GM10248 (cell line): ENCODE measurements around the gene ARHGEF17.

ENCODE experiments used
- CTCF ChIA-PET: fragments of 300-600 bp; sonication (Branson Sonifier 250); formaldehyde crosslinking; extraction: SDS; loops from one replicate; lab custom pipeline; 2021; ENCODE audit warnings: antibody characterized with exemption; lab: Yijun Ruan, JAX
- POLR2A ChIA-PET: fragments of 350-650 bp; sonication (Branson Sonifier 250); formaldehyde crosslinking; extraction: SDS; loops from one replicate; lab custom pipeline; 2020; ENCODE audit warnings: antibody characterized with exemption; lab: Yijun Ruan, JAX
- DNase-seq: peaks from one replicate; pipeline ENCODE4 v3.0.0; 2012; ENCODE audit errors: extremely low spot score
- TF ChIP-seq, protein P1 (sequence below): IDR thresholded peaks from 2 replicates; pipeline ENCODE4 v1.5.1; 2012; ENCODE audit warnings: mild to moderate bottlenecking, low read depth; ENCODE audit errors: extremely low read depth, missing control alignments, control extremely low read depth

Gene ARHGEF17

DNA sequence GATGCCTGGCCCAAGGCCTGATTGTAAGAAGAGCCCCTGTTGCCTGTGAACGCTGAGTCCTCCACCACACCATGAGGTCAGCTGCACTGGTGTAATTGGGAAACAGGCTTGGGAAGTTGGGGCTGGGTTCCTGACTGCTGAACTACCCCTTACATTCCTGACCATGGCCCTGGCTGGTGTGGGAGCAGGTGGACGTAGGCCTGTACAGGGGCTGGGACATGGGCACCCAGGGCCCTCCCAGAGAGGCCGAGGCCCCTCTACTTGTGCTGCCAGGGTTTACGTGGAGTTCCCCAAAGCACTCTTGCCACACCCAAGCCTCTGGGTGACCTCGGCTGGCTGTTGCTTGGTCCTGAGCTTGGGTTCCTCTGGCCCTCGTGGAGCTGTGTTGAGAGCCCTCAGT lies 73.5 kb downstream of the ARHGEF17 start:
- ChIA-PET CTCF (interaction anchor here (1.1 to 6.1 kb wide), 3 partner anchors 31 to 282 kb away, joined by 3 to 50 read pairs (median 4); no protein-coding TSS in a partner anchor), POLR2A (no interaction called here)
- TF ChIP-seq, protein P1, sequence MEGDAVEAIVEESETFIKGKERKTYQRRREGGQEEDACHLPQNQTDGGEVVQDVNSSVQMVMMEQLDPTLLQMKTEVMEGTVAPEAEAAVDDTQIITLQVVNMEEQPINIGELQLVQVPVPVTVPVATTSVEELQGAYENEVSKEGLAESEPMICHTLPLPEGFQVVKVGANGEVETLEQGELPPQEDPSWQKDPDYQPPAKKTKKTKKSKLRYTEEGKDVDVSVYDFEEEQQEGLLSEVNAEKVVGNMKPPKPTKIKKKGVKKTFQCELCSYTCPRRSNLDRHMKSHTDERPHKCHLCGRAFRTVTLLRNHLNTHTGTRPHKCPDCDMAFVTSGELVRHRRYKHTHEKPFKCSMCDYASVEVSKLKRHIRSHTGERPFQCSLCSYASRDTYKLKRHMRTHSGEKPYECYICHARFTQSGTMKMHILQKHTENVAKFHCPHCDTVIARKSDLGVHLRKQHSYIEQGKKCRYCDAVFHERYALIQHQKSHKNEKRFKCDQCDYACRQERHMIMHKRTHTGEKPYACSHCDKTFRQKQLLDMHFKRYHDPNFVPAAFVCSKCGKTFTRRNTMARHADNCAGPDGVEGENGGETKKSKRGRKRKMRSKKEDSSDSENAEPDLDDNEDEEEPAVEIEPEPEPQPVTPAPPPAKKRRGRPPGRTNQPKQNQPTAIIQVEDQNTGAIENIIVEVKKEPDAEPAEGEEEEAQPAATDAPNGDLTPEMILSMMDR = no peak
- DNase-seq = no peak

DNA sequence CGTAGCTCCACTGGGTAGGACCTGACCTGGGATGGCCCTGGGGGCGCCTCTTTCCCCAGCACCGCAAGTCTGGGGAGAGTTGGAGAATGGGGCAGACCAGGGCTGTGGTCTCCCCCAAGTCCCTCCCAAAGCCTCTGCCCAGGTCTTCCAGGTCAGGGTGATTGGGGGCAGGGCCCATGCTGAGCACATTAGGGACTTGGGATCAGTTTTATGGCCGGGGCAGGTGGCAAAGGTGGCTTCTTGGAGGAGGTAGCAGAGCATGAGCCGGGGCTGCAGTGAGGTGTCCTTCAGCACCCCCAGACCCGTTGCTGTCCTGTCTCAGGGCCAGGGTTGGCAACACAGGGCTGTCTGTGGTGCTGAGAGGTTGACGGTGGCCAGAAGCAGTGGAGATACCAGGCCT lies 74.1 kb downstream of the ARHGEF17 start:
- no peak for DNase-seq
- TF ChIP-seq, protein P1 = no peak
- POLR2A ChIA-PET = no interaction called here
- CTCF ChIA-PET = interaction anchor here (2.2 to 6.1 kb wide), 3 partner anchors 8 to 75 kb away, joined by 4 to 50 read pairs (median 10); no protein-coding TSS in a partner anchor

DNA sequence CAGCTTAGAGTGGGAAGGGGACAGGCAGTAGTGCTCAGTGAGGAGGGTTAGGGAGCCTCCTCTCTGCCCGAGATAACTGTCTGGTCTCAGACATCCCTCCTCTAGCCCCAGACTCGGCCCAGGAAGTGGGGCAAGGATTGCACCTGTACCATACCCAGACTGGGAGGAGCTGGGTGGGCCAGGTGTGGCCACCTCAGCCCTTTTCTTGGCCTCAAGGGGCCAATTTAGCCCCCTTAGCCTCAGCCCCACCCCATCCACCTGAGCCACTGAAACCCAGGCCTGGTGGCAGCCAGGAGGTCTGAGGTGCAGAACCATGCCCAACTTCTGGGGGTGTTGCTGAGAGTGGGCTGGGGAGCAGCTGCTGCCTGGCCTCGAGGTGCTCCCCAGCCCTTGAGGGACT lies 74.7 kb downstream of the ARHGEF17 start:
- TF ChIP-seq, protein P1 = no peak
- ChIA-PET CTCF (interaction anchor here (0.8 to 6.1 kb wide), 9 partner anchors 8 to 278 kb away, joined by 4 to 50 read pairs (median 10); no protein-coding TSS in a partner anchor), POLR2A (no interaction called here)
- no peak for DNase-seq

DNA sequence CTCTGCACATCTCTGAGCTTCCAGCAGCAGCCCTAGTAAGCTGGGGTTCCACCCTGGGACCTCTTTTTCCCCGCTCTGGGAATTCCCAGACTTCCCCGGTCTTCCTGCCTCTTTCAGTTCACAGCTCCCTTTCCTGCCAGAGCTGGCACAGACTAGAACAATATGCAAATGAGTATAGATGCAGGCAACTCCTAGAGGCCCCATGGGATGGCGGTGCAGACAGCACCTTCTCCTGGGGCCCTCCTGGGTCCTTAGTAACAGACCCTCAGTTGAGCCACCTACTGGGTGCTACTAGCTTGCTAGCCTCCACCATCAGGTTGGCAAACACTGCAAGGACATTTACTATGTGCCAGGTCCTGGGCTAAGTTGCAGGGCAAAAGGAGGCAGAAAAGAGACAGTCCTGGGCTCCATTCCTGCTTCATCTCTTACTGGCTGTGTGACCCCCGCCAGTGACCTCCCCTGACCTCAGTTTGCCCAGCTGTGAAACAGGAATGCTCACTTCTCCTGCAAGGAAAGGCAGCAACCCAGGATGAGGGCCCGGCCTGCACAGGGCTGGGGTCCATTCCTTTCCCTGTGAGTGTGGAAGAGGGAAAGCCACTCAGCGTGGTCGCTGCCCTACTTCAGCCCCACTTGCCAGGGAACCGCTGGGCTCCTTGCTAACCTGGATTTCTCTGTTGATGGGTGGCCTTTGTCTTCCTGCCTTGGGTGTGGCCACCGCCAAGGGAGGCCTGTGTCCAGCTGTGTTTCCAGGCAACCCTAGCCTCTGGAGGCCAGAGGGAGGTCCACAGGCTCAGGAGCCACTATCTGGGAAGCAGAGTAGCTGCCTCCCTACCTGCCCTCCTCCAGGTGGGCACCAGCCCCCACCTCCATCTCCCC lies 75.4 kb downstream of the ARHGEF17 start:
- TF ChIP-seq, protein P1 = peak; percentile 11
- DNase-seq = no peak
- ChIA-PET CTCF (interaction anchor here (0.8 to 6.1 kb wide), 9 partner anchors 9 to 278 kb away, joined by 3 to 50 read pairs (median 10); no protein-coding TSS in a partner anchor), POLR2A (no interaction called here)

- ChIA-PET POLR2A (interaction anchor here (1.3 to 2.1 kb wide), 2 partner anchors 7 to 395 kb away, joined by 4 to 10 read pairs; partner anchors contain the start of gene RELT), CTCF (interaction anchor here (0.7 to 6.1 kb wide), 10 partner anchors 8 to 277 kb away, joined by 3 to 50 read pairs (median 8); partner anchors contain the start of genes ARHGEF17 and RELT)
- DNase-seq = no peak
- TF ChIP-seq, protein P1 = no peak
These were observed 76.0 kb downstream of the ARHGEF17 start for GRCh38 chr11:73384125-73384441.

DNA sequence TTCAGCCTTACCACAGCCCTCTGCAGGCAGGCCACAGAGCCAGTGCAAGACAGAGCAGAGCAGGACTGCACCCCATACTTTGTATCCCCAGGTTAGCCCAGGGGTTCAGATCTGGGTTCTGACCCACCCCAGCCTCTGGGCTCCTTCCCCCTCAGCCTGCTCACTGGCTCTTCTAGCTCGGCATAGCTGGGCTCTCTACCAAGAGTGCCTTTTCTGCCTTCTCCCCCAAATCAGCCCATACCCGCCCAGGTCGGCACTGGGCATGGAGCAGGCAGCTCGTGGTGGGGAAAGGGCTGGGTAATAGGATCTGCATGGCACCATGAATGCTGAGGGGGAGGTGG lies 76.4 kb downstream of the ARHGEF17 start:
- ChIA-PET POLR2A (interaction anchor here (0.5 to 2.1 kb wide), 5 partner anchors 8 to 395 kb away, joined by 3 to 10 read pairs (median 4); partner anchors contain the start of gene RELT), CTCF (interaction anchor here (0.7 to 6.1 kb wide), 11 partner anchors 8 to 276 kb away, joined by 3 to 50 read pairs (median 5); partner anchors contain the start of genes ARHGEF17 and RELT)
- TF ChIP-seq, protein P1 = no peak
- DNase-seq = no peak
